ENCODE results near the gene NOTCH1.
A peak's percentile ranks its signal among the peaks of the same experiment; 100 is the strongest.

The NOTCH1 gene

DNA sequence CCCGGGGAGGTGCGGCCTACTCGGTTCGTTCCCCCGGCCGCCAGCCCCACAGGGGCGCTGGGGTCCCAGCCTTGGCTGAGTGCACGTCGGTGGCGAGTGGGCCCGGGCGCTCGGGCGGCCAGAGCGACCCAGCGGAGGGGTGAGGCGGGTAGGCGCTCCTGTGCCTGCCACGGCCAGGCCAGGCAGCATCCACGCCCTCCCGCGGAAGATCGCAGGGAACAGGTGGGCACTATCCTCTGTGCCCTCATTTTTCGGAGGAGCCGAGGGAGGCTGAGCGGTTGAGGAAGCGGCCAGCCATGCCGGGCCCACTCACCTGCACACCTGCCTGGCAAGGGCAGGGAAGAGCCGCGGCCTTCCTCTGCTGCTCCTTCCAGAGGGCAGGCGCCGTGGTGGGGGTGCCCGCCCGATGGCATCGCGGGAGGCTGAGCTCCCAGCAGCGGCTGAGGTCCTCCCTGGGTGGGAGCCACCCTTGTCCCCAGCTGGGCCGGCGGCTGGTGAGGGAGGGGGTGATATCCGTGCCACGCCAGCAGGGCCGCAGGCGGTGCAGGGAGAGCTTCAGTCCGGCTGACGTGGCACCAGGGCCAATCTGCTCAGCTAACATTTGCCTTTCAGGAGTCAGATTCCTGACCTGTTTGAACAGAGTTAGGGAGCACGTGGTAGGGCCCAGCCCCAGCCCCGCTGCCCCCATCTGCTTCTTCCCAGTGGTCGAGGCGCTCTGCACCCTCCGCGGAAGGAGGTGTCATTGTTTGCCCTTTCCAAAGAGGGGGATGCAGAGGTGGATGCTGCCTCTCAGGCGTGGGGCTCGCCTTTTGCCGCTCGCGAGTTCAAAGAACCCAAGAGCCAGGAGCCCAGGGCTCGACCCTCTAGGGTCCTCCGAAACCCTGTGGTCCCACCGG, 61.4 kb downstream of the NOTCH1 start:
- Histone ChIP-seq H3K9me2 (replicated peaks; ENCODE audit: insufficient read depth, low read length) (no peaks in the 10 kb centered on the region), H3K4me3 (ENCODE audit: insufficient read depth, low read length, poor library complexity, severe bottlenecking) (peak overlapping the region; percentile 84), H2AFZ (ENCODE audit: low read depth, low read length, severe bottlenecking) (no peak overlapping the region), H3K79me2 (ENCODE audit: insufficient read depth, low read length) (peaks cover 32% of the 10 kb centered on the region), H3K27ac (ENCODE audit: low read depth, low read length) (no peak overlapping the region), H4K20me1 (ENCODE audit: low read depth, low read length) (peaks cover 5% of the 10 kb centered on the region; the same call in 1 of the 2 replicates), H3K36me3 (ENCODE audit: low read length) (no peaks in the 10 kb centered on the region), H3F3A (ENCODE audit: insufficient read depth) (no peaks in the 10 kb centered on the region), H3K9ac (ENCODE audit: low read length) (peak overlapping the region; percentile 77), H3K27me3 (ENCODE audit: low read length) (no peaks in the 10 kb centered on the region), H3K9me3 (ENCODE audit: insufficient read depth, low read length) (no peaks in the 10 kb centered on the region), H3K4me2 (ENCODE audit: low read depth, low read length, poor library complexity, severe bottlenecking) (peak overlapping the region; percentile 92)
- TF ChIP-seq EZH2phosphoT487 (conservative IDR thresholded peaks at IDR 0.05; ENCODE audit: low read length): no peak
- TF ChIP-seq, protein P1, sequence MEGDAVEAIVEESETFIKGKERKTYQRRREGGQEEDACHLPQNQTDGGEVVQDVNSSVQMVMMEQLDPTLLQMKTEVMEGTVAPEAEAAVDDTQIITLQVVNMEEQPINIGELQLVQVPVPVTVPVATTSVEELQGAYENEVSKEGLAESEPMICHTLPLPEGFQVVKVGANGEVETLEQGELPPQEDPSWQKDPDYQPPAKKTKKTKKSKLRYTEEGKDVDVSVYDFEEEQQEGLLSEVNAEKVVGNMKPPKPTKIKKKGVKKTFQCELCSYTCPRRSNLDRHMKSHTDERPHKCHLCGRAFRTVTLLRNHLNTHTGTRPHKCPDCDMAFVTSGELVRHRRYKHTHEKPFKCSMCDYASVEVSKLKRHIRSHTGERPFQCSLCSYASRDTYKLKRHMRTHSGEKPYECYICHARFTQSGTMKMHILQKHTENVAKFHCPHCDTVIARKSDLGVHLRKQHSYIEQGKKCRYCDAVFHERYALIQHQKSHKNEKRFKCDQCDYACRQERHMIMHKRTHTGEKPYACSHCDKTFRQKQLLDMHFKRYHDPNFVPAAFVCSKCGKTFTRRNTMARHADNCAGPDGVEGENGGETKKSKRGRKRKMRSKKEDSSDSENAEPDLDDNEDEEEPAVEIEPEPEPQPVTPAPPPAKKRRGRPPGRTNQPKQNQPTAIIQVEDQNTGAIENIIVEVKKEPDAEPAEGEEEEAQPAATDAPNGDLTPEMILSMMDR (IDR thresholded peaks at IDR 0.05; ENCODE audit: insufficient read depth, low read length, poor library complexity, severe bottlenecking): no peak

DNA sequence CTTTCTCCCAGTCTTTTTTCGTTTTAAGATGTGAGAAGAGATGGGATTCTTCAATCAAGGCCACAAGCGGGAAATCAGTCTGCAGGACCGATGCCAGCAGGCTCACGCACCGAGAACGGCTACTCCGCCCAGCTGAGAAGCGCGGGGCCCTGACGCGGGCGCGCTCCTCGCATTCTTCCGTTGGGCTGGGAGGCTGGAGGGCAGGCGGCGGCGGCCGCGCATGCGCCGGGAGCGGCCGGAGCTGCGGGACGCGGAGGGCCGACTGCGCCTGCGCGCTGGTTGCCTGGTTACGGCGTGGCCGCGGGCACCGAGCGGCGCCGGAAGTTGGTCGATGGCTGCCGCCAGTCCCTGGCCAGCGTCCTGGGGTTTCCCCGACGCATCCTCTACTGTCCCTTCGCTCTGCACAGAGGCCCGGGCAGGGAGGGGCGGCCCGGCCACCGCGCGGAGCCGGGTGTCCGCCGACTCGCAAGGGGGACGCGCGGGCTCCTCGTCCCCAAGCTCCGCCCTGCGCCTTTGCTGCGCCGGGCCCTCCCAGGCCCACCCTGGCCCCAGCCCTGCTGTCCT, 62.2 kb downstream of the NOTCH1 start:
- peak overlapping the region; percentile 84 for H3K4me3 ChIP-seq (ENCODE audit: insufficient read depth, low read length, poor library complexity, severe bottlenecking)
- H3K9ac ChIP-seq (ENCODE audit: low read length): peak overlapping the region; percentile 77
- H3K79me2 ChIP-seq (ENCODE audit: insufficient read depth, low read length): peaks cover 39% of the 10 kb centered on the region
- peak overlapping the region; percentile 77 for H2AFZ ChIP-seq (ENCODE audit: low read depth, low read length, severe bottlenecking)
- TF ChIP-seq, protein P1 (IDR thresholded peaks at IDR 0.05; ENCODE audit: insufficient read depth, low read length, poor library complexity, severe bottlenecking): no peak
- TF ChIP-seq EZH2phosphoT487 (conservative IDR thresholded peaks at IDR 0.05; ENCODE audit: low read length): no peak
- H3K9me2 ChIP-seq (replicated peaks; ENCODE audit: insufficient read depth, low read length): no peaks in the 10 kb centered on the region
- peak overlapping the region; percentile 91 for H3K27ac ChIP-seq (ENCODE audit: low read depth, low read length)
- no peaks in the 10 kb centered on the region for H3K9me3 ChIP-seq (ENCODE audit: insufficient read depth, low read length)
- no peaks in the 10 kb centered on the region for H3F3A ChIP-seq (ENCODE audit: insufficient read depth)
- H4K20me1 ChIP-seq (ENCODE audit: low read depth, low read length): peaks cover 5% of the 10 kb centered on the region; the same call in 1 of the 2 replicates
- no peaks in the 10 kb centered on the region for H3K36me3 ChIP-seq (ENCODE audit: low read length)
- no peaks in the 10 kb centered on the region for H3K27me3 ChIP-seq (ENCODE audit: low read length)
- peak overlapping the region; percentile 92 for H3K4me2 ChIP-seq (ENCODE audit: low read depth, low read length, poor library complexity, severe bottlenecking)

DNA sequence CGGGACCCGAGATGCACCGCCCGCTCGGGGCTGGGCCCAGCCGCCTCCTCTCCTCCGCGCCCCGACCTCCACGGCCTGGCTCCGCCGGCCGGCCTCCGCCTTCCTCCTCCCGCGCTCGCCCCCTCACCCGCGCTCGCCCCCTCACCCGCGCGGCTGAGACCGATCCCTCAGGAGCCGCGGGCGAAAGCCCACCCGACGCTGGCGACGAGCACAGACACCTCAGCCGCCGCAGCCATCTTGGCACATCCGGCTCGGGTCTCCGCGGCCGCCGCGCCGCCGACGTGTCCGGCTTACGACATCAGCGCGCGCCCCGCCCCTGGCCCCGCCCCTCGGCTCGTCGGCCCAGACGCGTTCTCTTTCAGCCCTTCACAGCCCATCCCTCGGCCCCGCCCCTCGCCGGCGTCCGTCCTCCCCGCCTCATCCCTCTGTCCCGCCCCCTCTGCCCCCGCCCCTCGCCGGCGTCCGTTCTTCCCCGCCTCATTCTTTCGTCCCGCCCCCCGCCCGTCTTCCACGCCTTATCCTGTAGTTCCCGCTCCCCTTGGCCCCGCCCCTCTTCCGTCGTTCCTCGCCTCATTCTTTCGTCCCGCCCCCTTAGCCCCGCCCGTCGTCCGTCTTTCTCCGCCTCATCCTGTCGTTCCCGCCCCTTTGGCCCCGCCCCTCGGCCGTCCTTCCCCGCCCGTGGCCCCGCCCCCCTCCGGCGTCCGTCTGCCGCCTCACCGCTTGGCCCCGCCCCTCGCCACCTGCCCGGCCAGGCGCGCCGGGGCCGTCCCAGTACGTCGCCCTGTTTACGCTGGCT, 62.9 kb downstream of the NOTCH1 start, which contains the start of gene SEC16A:
TSS of gene SEC16A (minus strand) at position 248 of the 796 bp plus-strand sequence. CDS start 5,425 bp downstream, outside the sequence.
- Histone ChIP-seq H3K9me2 (replicated peaks; ENCODE audit: insufficient read depth, low read length) (no peaks in the 10 kb centered on the region), H3K27me3 (ENCODE audit: low read length) (no peaks in the 10 kb centered on the region), H3K36me3 (ENCODE audit: low read length) (no peaks in the 10 kb centered on the region), H3K9ac (ENCODE audit: low read length) (peak within 1 kb of the TSS; percentile 90), H3K9me3 (ENCODE audit: insufficient read depth, low read length) (no peaks in the 10 kb centered on the region), H4K20me1 (ENCODE audit: low read depth, low read length) (peaks cover 5% of the 10 kb centered on the region; the same call in 1 of the 2 replicates), H3K27ac (ENCODE audit: low read depth, low read length) (peak within 1 kb of the TSS; percentile 91), H3F3A (ENCODE audit: insufficient read depth) (no peaks in the 10 kb centered on the region), H3K79me2 (ENCODE audit: insufficient read depth, low read length) (peaks cover 46% of the 10 kb centered on the region), H3K4me2 (ENCODE audit: low read depth, low read length, poor library complexity, severe bottlenecking) (peak within 1 kb of the TSS; percentile 92), H3K4me3 (ENCODE audit: insufficient read depth, low read length, poor library complexity, severe bottlenecking) (peak within 1 kb of the TSS; percentile 84), H2AFZ (ENCODE audit: low read depth, low read length, severe bottlenecking) (peak within 1 kb of the TSS; percentile 77)
- no peak for TF ChIP-seq EZH2phosphoT487 (conservative IDR thresholded peaks at IDR 0.05; ENCODE audit: low read length)
- TF ChIP-seq, protein P1 (IDR thresholded peaks at IDR 0.05; ENCODE audit: insufficient read depth, low read length, poor library complexity, severe bottlenecking): no peak
